ENCODE data around the gene FAM118A.

Gene FAM118A

GRCh38 chr22:45328822-45329529 lies 19.2 kb downstream of the FAM118A start:
- TF ChIP-seq CTCF (IDR thresholded peaks at IDR 0.05; ENCODE audit: extremely low read depth, missing control alignments): no peak
- no peak for DNase-seq (ENCODE audit: low spot score)

GRCh38 chr22:45329530-45329936 lies 19.8 kb downstream of the FAM118A start:
- DNase-seq (ENCODE audit: low spot score): no peak
- no peak for TF ChIP-seq CTCF (IDR thresholded peaks at IDR 0.05; ENCODE audit: extremely low read depth, missing control alignments)

- no peak for TF ChIP-seq CTCF (IDR thresholded peaks at IDR 0.05; ENCODE audit: extremely low read depth, missing control alignments)
- DNase-seq (ENCODE audit: low spot score): no peak
Measured at GRCh38 chr22:45330548-45330947, 20.8 kb downstream of the FAM118A start.

GRCh38 chr22:45331486-45331885 lies 21.8 kb downstream of the FAM118A start:
- no peak for DNase-seq (ENCODE audit: low spot score)
- TF ChIP-seq CTCF (IDR thresholded peaks at IDR 0.05; ENCODE audit: extremely low read depth, missing control alignments): no peak

- no peak for TF ChIP-seq CTCF (IDR thresholded peaks at IDR 0.05; ENCODE audit: extremely low read depth, missing control alignments)
- no peak for DNase-seq (ENCODE audit: low spot score)
Measured at GRCh38 chr22:45332001-45332400, 22.3 kb downstream of the FAM118A start.

- no peak for TF ChIP-seq CTCF (IDR thresholded peaks at IDR 0.05; ENCODE audit: extremely low read depth, missing control alignments)
- DNase-seq (ENCODE audit: low spot score): no peak
Measured at GRCh38 chr22:45334068-45334467, 24.3 kb downstream of the FAM118A start.

- DNase-seq (ENCODE audit: low spot score): no peak
Measured at GRCh38 chr22:45334528-45334927, 24.8 kb downstream of the FAM118A start.

More at GRCh38 chr22:45334528-45334927, 24.8 kb downstream of the FAM118A start:
- no peak for TF ChIP-seq CTCF (IDR thresholded peaks at IDR 0.05; ENCODE audit: extremely low read depth, missing control alignments)
